HepG2 (cell line): ENCODE results near the gene PPP1R3C. TPM values are rescaled to one million over a fixed set of nuclear protein-coding genes. Genes with fewer than 3 reads are reported as not detected.

Experiments used
- CBX2 ChIP-seq, 2 experiments: fragments of 200-600 bp in 1 of 2; sonication (generic); formaldehyde crosslinking in 1 of 2; IDR thresholded peaks; 2 replicates each; pipeline versions ENCODE4 v1.7.0 to v1.8.1; 2018 to 2022; ENCODE audit warnings: low read depth in 2 of 2, low read length in 1 of 2, mild to moderate bottlenecking in 1 of 2, missing genetic modification reagents in 1 of 2
- HOXA5 ChIP-seq: sonication (generic); formaldehyde crosslinking; IDR thresholded peaks from 2 replicates; pipeline ENCODE4 v1.4.0; 2020; ENCODE audit warnings: missing genetic modification reagents
- POGZ ChIP-seq: sonication (generic); formaldehyde crosslinking; IDR thresholded peaks from 2 replicates; pipeline ENCODE4 v1.4.0; 2020; ENCODE audit warnings: mild to moderate bottlenecking, missing genetic modification reagents
- RFXANK ChIP-seq: IDR thresholded peaks from 2 replicates; pipeline ENCODE4 v1.6.1; 2016
- SATB2 ChIP-seq: sonication (generic); formaldehyde crosslinking; IDR thresholded peaks from 2 replicates; pipeline ENCODE4 v1.5.0; 2020; ENCODE audit warnings: missing genetic modification reagents
- SMARCC2 ChIP-seq: fragments of 450-650 bp; IDR thresholded peaks from 2 replicates; pipeline ENCODE4 v1.6.1; 2017; ENCODE audit warnings: antibody characterized with exemption, mild to moderate bottlenecking
- ZFYVE20 ChIP-seq: sonication (generic); formaldehyde crosslinking; IDR thresholded peaks from 2 replicates; pipeline ENCODE4 v1.8.0; 2023; ENCODE audit warnings: low read depth, mild to moderate bottlenecking, moderate library complexity, missing genetic modification reagents, borderline replicate concordance
- ZSCAN12 ChIP-seq: sonication (generic); formaldehyde crosslinking; IDR thresholded peaks from 2 replicates; pipeline ENCODE4 v1.9.0; 2021; ENCODE audit warnings: mild to moderate bottlenecking, missing genetic modification reagents
- polyA plus RNA-seq, 8 experiments: library from polyadenylated mRNA; depleted of rRNA in 3 of 8; stranded (reverse) in 7 of 8; unstranded in 1 of 8; fragments of >200 nt; fragmentation: Illumina TruSeq in 4 of 8; extraction: Trizol in 4 of 8; gene quantifications; 2 replicates each; pipeline versions ENCODE4 v1.2.1 to v1.2.3, GENCODE V29; 2011 to 2016; ENCODE audit warnings: low read depth in 4 of 8, missing spikeins in 1 of 8, mixed read lengths in 1 of 8; ENCODE audit not compliant: insufficient read depth in 1 of 8
- total RNA-seq, 5 experiments: library from RNA; depleted of rRNA; stranded (reverse); fragments of >200 nt; fragmentation: Illumina TruSeq; extraction: Trizol; gene quantifications; 2 replicates each; pipeline ENCODE4 v1.2.3, GENCODE V29; 2016; ENCODE audit warnings: low read depth in 1 of 5
- TF ChIP-seq, protein P1 (sequence below): IDR thresholded peaks from 2 replicates; pipeline ENCODE4 v1.6.1; 2016; ENCODE audit warnings: low read depth, missing genetic modification reagents, missing compliant biosample characterization
- TF ChIP-seq, protein P2 (sequence below): sonication (generic); formaldehyde crosslinking; IDR thresholded peaks from 2 replicates; pipeline ENCODE4 v1.5.0; 2020; ENCODE audit warnings: mild to moderate bottlenecking, missing genetic modification reagents
- TF ChIP-seq, protein P3 (sequence below): IDR thresholded peaks from 2 replicates; pipeline ENCODE4 v1.6.1; 2012; ENCODE audit warnings: low read length, improper control_type of control experiment
- TF ChIP-seq, protein P4 (sequence below): fragments of 450-650 bp; IDR thresholded peaks from 2 replicates; pipeline ENCODE4 v1.6.1; 2017; ENCODE audit warnings: mild to moderate bottlenecking

PPP1R3C gene
- total and polyA plus RNA-seq, 2 of the 13 experiments (the other 11 are each of a cell fraction or from before 2014, with no cell fraction given): 13.3 to 14.8 TPM

DNA sequence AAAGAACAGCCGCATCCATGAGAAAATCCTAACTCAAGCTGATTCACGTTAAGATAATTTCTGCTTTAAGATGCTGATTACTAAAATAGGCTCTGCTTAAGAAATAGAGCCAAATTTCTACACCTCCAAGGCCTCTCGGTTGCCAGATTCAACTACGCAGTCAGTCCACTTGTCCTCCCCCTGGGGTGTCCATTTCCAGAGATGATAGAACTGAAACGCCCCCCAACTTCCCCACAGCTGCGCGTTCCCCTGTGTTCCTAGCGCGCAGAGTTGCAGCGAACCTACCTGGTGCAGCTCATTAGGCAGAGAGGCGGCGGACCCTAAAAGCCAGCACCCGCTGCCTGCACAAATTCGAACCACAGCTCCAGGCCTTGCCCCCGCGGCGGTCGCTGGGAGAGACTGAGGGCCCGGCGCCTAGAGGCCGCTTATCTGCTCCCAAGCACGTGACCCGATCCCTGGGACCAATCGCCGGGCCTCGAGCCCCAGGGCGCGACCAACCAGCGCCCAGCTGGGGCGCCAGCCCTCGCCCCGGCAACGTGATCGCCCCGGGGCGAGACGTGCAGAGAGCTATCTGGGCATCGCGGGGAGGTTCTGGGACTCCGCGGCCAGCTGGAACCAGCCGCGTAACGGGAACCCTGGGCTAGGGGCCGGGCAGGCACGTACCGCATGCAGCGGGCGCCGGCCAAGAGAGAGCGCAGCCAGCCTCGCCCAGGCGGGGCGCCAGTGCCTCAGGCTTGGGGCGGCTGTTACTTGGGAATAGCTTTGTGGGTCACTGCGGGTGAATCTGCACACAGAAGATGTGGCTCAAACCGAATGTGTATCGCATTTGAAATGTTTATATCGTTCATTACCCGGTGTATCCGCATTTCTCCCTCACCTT is at the start of gene PPP1R3C (continued):
- TF ChIP-seq, protein P1, sequence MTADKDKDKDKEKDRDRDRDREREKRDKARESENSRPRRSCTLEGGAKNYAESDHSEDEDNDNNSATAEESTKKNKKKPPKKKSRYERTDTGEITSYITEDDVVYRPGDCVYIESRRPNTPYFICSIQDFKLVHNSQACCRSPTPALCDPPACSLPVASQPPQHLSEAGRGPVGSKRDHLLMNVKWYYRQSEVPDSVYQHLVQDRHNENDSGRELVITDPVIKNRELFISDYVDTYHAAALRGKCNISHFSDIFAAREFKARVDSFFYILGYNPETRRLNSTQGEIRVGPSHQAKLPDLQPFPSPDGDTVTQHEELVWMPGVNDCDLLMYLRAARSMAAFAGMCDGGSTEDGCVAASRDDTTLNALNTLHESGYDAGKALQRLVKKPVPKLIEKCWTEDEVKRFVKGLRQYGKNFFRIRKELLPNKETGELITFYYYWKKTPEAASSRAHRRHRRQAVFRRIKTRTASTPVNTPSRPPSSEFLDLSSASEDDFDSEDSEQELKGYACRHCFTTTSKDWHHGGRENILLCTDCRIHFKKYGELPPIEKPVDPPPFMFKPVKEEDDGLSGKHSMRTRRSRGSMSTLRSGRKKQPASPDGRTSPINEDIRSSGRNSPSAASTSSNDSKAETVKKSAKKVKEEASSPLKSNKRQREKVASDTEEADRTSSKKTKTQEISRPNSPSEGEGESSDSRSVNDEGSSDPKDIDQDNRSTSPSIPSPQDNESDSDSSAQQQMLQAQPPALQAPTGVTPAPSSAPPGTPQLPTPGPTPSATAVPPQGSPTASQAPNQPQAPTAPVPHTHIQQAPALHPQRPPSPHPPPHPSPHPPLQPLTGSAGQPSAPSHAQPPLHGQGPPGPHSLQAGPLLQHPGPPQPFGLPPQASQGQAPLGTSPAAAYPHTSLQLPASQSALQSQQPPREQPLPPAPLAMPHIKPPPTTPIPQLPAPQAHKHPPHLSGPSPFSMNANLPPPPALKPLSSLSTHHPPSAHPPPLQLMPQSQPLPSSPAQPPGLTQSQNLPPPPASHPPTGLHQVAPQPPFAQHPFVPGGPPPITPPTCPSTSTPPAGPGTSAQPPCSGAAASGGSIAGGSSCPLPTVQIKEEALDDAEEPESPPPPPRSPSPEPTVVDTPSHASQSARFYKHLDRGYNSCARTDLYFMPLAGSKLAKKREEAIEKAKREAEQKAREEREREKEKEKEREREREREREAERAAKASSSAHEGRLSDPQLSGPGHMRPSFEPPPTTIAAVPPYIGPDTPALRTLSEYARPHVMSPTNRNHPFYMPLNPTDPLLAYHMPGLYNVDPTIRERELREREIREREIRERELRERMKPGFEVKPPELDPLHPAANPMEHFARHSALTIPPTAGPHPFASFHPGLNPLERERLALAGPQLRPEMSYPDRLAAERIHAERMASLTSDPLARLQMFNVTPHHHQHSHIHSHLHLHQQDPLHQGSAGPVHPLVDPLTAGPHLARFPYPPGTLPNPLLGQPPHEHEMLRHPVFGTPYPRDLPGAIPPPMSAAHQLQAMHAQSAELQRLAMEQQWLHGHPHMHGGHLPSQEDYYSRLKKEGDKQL (CRISPR knock-in tag): peak; percentile 50; the same call in 1 of the 2 replicates
- no peak for TF ChIP-seq ZFYVE20 (CRISPR knock-in tag)
- TF ChIP-seq, protein P2, sequence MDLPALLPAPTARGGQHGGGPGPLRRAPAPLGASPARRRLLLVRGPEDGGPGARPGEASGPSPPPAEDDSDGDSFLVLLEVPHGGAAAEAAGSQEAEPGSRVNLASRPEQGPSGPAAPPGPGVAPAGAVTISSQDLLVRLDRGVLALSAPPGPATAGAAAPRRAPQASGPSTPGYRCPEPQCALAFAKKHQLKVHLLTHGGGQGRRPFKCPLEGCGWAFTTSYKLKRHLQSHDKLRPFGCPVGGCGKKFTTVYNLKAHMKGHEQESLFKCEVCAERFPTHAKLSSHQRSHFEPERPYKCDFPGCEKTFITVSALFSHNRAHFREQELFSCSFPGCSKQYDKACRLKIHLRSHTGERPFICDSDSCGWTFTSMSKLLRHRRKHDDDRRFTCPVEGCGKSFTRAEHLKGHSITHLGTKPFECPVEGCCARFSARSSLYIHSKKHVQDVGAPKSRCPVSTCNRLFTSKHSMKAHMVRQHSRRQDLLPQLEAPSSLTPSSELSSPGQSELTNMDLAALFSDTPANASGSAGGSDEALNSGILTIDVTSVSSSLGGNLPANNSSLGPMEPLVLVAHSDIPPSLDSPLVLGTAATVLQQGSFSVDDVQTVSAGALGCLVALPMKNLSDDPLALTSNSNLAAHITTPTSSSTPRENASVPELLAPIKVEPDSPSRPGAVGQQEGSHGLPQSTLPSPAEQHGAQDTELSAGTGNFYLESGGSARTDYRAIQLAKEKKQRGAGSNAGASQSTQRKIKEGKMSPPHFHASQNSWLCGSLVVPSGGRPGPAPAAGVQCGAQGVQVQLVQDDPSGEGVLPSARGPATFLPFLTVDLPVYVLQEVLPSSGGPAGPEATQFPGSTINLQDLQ (CRISPR knock-in tag): peak; percentile 91; the same call in 1 of the 2 replicates
- TF ChIP-seq, protein P3, sequence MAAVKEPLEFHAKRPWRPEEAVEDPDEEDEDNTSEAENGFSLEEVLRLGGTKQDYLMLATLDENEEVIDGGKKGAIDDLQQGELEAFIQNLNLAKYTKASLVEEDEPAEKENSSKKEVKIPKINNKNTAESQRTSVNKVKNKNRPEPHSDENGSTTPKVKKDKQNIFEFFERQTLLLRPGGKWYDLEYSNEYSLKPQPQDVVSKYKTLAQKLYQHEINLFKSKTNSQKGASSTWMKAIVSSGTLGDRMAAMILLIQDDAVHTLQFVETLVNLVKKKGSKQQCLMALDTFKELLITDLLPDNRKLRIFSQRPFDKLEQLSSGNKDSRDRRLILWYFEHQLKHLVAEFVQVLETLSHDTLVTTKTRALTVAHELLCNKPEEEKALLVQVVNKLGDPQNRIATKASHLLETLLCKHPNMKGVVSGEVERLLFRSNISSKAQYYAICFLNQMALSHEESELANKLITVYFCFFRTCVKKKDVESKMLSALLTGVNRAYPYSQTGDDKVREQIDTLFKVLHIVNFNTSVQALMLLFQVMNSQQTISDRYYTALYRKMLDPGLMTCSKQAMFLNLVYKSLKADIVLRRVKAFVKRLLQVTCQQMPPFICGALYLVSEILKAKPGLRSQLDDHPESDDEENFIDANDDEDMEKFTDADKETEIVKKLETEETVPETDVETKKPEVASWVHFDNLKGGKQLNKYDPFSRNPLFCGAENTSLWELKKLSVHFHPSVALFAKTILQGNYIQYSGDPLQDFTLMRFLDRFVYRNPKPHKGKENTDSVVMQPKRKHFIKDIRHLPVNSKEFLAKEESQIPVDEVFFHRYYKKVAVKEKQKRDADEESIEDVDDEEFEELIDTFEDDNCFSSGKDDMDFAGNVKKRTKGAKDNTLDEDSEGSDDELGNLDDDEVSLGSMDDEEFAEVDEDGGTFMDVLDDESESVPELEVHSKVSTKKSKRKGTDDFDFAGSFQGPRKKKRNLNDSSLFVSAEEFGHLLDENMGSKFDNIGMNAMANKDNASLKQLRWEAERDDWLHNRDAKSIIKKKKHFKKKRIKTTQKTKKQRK: no peak
- peak; percentile 100 for TF ChIP-seq POGZ (CRISPR knock-in tag)
- TF ChIP-seq, protein P4, sequence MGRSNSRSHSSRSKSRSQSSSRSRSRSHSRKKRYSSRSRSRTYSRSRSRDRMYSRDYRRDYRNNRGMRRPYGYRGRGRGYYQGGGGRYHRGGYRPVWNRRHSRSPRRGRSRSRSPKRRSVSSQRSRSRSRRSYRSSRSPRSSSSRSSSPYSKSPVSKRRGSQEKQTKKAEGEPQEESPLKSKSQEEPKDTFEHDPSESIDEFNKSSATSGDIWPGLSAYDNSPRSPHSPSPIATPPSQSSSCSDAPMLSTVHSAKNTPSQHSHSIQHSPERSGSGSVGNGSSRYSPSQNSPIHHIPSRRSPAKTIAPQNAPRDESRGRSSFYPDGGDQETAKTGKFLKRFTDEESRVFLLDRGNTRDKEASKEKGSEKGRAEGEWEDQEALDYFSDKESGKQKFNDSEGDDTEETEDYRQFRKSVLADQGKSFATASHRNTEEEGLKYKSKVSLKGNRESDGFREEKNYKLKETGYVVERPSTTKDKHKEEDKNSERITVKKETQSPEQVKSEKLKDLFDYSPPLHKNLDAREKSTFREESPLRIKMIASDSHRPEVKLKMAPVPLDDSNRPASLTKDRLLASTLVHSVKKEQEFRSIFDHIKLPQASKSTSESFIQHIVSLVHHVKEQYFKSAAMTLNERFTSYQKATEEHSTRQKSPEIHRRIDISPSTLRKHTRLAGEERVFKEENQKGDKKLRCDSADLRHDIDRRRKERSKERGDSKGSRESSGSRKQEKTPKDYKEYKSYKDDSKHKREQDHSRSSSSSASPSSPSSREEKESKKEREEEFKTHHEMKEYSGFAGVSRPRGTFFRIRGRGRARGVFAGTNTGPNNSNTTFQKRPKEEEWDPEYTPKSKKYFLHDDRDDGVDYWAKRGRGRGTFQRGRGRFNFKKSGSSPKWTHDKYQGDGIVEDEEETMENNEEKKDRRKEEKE: no peak
- TF ChIP-seq RFXANK (CRISPR knock-in tag): peak; percentile 74; the same call in 1 of the 2 replicates
- peak; percentile 96 for TF ChIP-seq HOXA5
- TF ChIP-seq ZSCAN12: peak; percentile 82; the same call in 1 of the 2 replicates
- no peak for TF ChIP-seq SMARCC2
- no peak for TF ChIP-seq CBX2 (IDR thresholded peaks at IDR 0.05; ENCODE audit: low read depth, low read length)
- TF ChIP-seq CBX2 (CRISPR knock-in tag; IDR thresholded peaks at IDR 0.05; ENCODE audit: low read depth): no peak
- peak; percentile 96 for TF ChIP-seq SATB2 (CRISPR knock-in tag)
